Measurements from ENCODE around the gene MRC2. TPM values are rescaled to one million over a fixed set of nuclear protein-coding genes. Genes with fewer than 3 reads are reported as not detected.
"Not testable (repeated sequence)": the region's sequence is repeated elsewhere in the genome, so short reads cannot be mapped to it uniquely, and the experiment has no call there.

MRC2 gene
- total RNA-seq, 1 donor from 2014 or later: 34.0 TPM

GRCh38 chr17:62681061-62681938 lies 53.8 kb downstream of the MRC2 start:
- peak; percentile 14 for ATAC-seq

- ATAC-seq: peak; percentile 66
These were observed 54.5 kb downstream of the MRC2 start for GRCh38 chr17:62681939-62682381.

GRCh38 chr17:62684179-62684578 lies 56.7 kb downstream of the MRC2 start:
- ATAC-seq: no peak

- no peak for ATAC-seq
These were observed 60.5 kb downstream of the MRC2 start for GRCh38 chr17:62687997-62688396.

- no peak for ATAC-seq
These were observed 61.1 kb downstream of the MRC2 start for GRCh38 chr17:62688398-62689160.

GRCh38 chr17:62689441-62690167 lies 62.1 kb downstream of the MRC2 start:
- ATAC-seq: no peak

GRCh38 chr17:62690168-62690897 lies 62.9 kb downstream of the MRC2 start:
- no peak for ATAC-seq

GRCh38 chr17:62691589-62691915 lies 64.1 kb downstream of the MRC2 start:
- ATAC-seq: not testable (repeated sequence)

- no peak for ATAC-seq
These were observed 64.7 kb downstream of the MRC2 start for GRCh38 chr17:62692159-62692651.

GRCh38 chr17:62692721-62693431 lies 65.4 kb downstream of the MRC2 start:
- ATAC-seq: peak; percentile 35

GRCh38 chr17:62693616-62694409 lies 66.3 kb downstream of the MRC2 start:
- peak; percentile 69 for ATAC-seq

- not testable (repeated sequence) for ATAC-seq
These were observed 67.7 kb downstream of the MRC2 start for GRCh38 chr17:62695093-62695738.

- peak; percentile 24 for ATAC-seq
These were observed 68.8 kb downstream of the MRC2 start for GRCh38 chr17:62696256-62696655.

- no peak for ATAC-seq
These were observed 69.4 kb downstream of the MRC2 start for GRCh38 chr17:62696726-62697490.

- not testable (repeated sequence) for ATAC-seq
These were observed 71.0 kb downstream of the MRC2 start for GRCh38 chr17:62698459-62698858.

GRCh38 chr17:62700964-62701705 lies 73.7 kb downstream of the MRC2 start:
- ATAC-seq: no peak

GRCh38 chr17:62701706-62702085 lies 74.2 kb downstream of the MRC2 start:
- no peak for ATAC-seq

GRCh38 chr17:62702746-62703260 lies 75.3 kb downstream of the MRC2 start:
- no peak for ATAC-seq
